H1 (cell line): Measurements from ENCODE around the gene TOB2. TPM values are rescaled to one million over a fixed set of nuclear protein-coding genes. Genes with fewer than 3 reads are reported as not detected.

ENCODE experiments used
- CTCF ChIA-PET: fragments of 300-600 bp; sonication (Branson Sonifier 250); formaldehyde crosslinking; loops from one replicate; lab custom pipeline; 2021; ENCODE audit not compliant: partially characterized antibody; lab: Charles Lee
- POLR2A ChIA-PET: fragments of 300-600 bp; sonication (Branson Sonifier 250); formaldehyde crosslinking; loops from one replicate; lab custom pipeline; 2021; ENCODE audit warnings: inconsistent platforms; ENCODE audit not compliant: partially characterized antibody; lab: Charles Lee
- DNase-seq, 2 experiments: peaks; one replicate each; pipeline versions ENCODE4 v3.0.0 to v3.0.0-alpha.2; 2010 to 2022; ENCODE audit warnings: low spot score in 2 of 2, low read depth in 1 of 2, mixed read lengths in 1 of 2
- FAIRE-seq: peaks from 2 replicates; lab custom pipeline; 2011; peaks lifted over from hg19 to GRCh38; lab: Jason Lieb, UNC
- H2AFZ ChIP-seq: 2 replicates; pipeline ENCODE4 v1.8.1; 2012; ENCODE audit warnings: low read length, inconsistent platforms
- H2AK5ac ChIP-seq: 2 replicates; pipeline ENCODE4 v1.6.1; 2013; ENCODE audit warnings: low read depth, low read length
- H2BK120ac ChIP-seq: replicated peaks from 2 replicates; pipeline ENCODE3; 2013; ENCODE audit warnings: low read depth, low read length, inconsistent platforms
- H2BK12ac ChIP-seq: 2 replicates; pipeline ENCODE4 v1.6.1; 2013; ENCODE audit warnings: low read depth, low read length
- H2BK15ac ChIP-seq: 2 replicates; pipeline ENCODE4 v1.6.1; 2013; ENCODE audit warnings: low read length
- H2BK20ac ChIP-seq: 2 replicates; pipeline ENCODE4 v1.6.1; 2013; ENCODE audit warnings: low read length
- H2BK5ac ChIP-seq: 2 replicates; pipeline ENCODE4 v1.6.1; 2013; ENCODE audit warnings: low read depth, low read length
- H3K14ac ChIP-seq: 2 replicates; pipeline ENCODE4 v1.6.1; 2013; ENCODE audit warnings: inconsistent platforms; ENCODE audit not compliant: insufficient read length
- H3K18ac ChIP-seq: 2 replicates; pipeline ENCODE4 v1.6.1; 2013; ENCODE audit warnings: low read length; ENCODE audit errors: extremely low read depth
- H3K23ac ChIP-seq: 2 replicates; pipeline ENCODE4 v1.6.1; 2013; ENCODE audit warnings: inconsistent platforms; ENCODE audit not compliant: insufficient read length
- H3K23me2 ChIP-seq: 2 replicates; pipeline ENCODE4 v1.6.1; 2013; ENCODE audit warnings: low read depth, low read length
- H3K27ac ChIP-seq: 2 replicates; pipeline ENCODE4 v1.6.1; 2011; ENCODE audit warnings: low read depth, low read length, inconsistent platforms
- H3K27me3 ChIP-seq, 4 experiments: replicated peaks in 1 of 4; 1 replicate in 1 of 4; 2 replicates in 3 of 4; pipeline versions ENCODE4 v1.6.1 to v1.8.1; 2011 to 2013; ENCODE audit warnings: low read length in 3 of 4, mild to moderate bottlenecking in 3 of 4, inconsistent platforms in 2 of 4, mixed read lengths in 2 of 4, moderate library complexity in 1 of 4; ENCODE audit not compliant: control insufficient read depth in 3 of 4, insufficient read depth in 3 of 4; ENCODE audit errors: extremely low read depth in 1 of 4
- H3K36me3 ChIP-seq, 4 experiments: 2 replicates each; pipeline versions ENCODE4 v1.6.1 to v1.8.1; 2011 to 2013; ENCODE audit warnings: mild to moderate bottlenecking in 4 of 4, low read length in 3 of 4, moderate library complexity in 2 of 4, control low read depth in 1 of 4, inconsistent platforms in 1 of 4; ENCODE audit not compliant: insufficient read depth in 4 of 4, control insufficient read depth in 2 of 4
- H3K4ac ChIP-seq: replicated peaks from 2 replicates; pipeline ENCODE3; 2013; ENCODE audit warnings: low read length, low read depth, mixed read lengths, inconsistent platforms; ENCODE audit not compliant: insufficient read length
- H3K4me1 ChIP-seq, 4 experiments: replicated peaks in 1 of 4; 1 replicate in 1 of 4; 2 replicates in 3 of 4; pipeline versions ENCODE4 v1.6.1 to v1.8.1; 2011 to 2013; ENCODE audit warnings: low read length in 3 of 4, inconsistent platforms in 2 of 4, mixed read lengths in 1 of 4; ENCODE audit not compliant: insufficient read depth in 4 of 4, control insufficient read depth in 3 of 4
- H3K4me2 ChIP-seq, 2 experiments: 2 replicates each; pipeline versions ENCODE4 v1.6.1 to v1.8.1; 2011 to 2013; ENCODE audit warnings: low read depth in 2 of 2, low read length in 2 of 2, control low read depth in 1 of 2, inconsistent platforms in 1 of 2, mild to moderate bottlenecking in 1 of 2; ENCODE audit not compliant: insufficient read depth in 1 of 2
- H3K4me3 ChIP-seq, 4 experiments: fragments of 200-600, 300-600 bp in 1 of 4; sonication (generic), shearing (Covaris generic), sonication (Bioruptor Twin) in 1 of 4; 2 replicates each; pipeline versions ENCODE4 v1.5.1 to v1.8.1; 2011 to 2016; ENCODE audit warnings: low read length in 4 of 4, low read depth in 3 of 4, control low read depth in 2 of 4, inconsistent platforms in 2 of 4, mild to moderate bottlenecking in 2 of 4, mixed read lengths in 1 of 4, moderate library complexity in 1 of 4; ENCODE audit not compliant: insufficient read depth in 2 of 4; ENCODE audit errors: extremely low read depth in 1 of 4
- H3K56ac ChIP-seq: replicated peaks from 2 replicates; pipeline ENCODE3; 2013; ENCODE audit warnings: low read depth, mild to moderate bottlenecking, mixed read lengths, low read length, inconsistent platforms; ENCODE audit not compliant: insufficient read length
- H3K79me1 ChIP-seq: 2 replicates; pipeline ENCODE4 v1.6.1; 2013; ENCODE audit warnings: low read depth, low read length, control low read depth
- H3K79me2 ChIP-seq, 2 experiments: 2 replicates each; pipeline versions ENCODE4 v1.6.1 to v1.8.1; 2012 to 2013; ENCODE audit warnings: low read length in 2 of 2, mild to moderate bottlenecking in 2 of 2, inconsistent platforms in 1 of 2; ENCODE audit not compliant: insufficient read depth in 2 of 2, control insufficient read depth in 1 of 2
- H3K9ac ChIP-seq, 4 experiments: replicated peaks in 1 of 4; 1 replicate in 1 of 4; 2 replicates in 3 of 4; pipeline versions ENCODE4 v1.6.1 to v1.8.1; 2011 to 2013; ENCODE audit warnings: low read depth in 3 of 4, low read length in 3 of 4, control low read depth in 2 of 4, mild to moderate bottlenecking in 2 of 4, moderate library complexity in 2 of 4, inconsistent platforms in 1 of 4; ENCODE audit errors: extremely low read depth in 1 of 4
- H3K9me3 ChIP-seq, 2 experiments: 2 replicates each; pipeline versions ENCODE4 v1.6.1 to v1.8.1; 2012 to 2013; ENCODE audit warnings: mild to moderate bottlenecking in 2 of 2, moderate library complexity in 2 of 2, control low read depth in 1 of 2, inconsistent platforms in 1 of 2, low read depth in 1 of 2, low read length in 1 of 2, mixed read lengths in 1 of 2; ENCODE audit not compliant: insufficient read depth in 2 of 2
- H4K20me1 ChIP-seq, 2 experiments: replicated peaks in 1 of 2; 2 replicates each; pipeline versions ENCODE3 to v1.8.1; 2011 to 2013; ENCODE audit warnings: inconsistent platforms in 2 of 2, low read length in 2 of 2, mild to moderate bottlenecking in 1 of 2; ENCODE audit not compliant: insufficient read depth in 2 of 2, control insufficient read depth in 1 of 2
- H4K5ac ChIP-seq: 2 replicates; pipeline ENCODE4 v1.6.1; 2013; ENCODE audit warnings: low read length, low read depth, mixed read lengths, inconsistent platforms; ENCODE audit not compliant: insufficient read length
- H4K8ac ChIP-seq: 2 replicates; pipeline ENCODE4 v1.8.0; 2013; ENCODE audit warnings: mild to moderate bottlenecking, moderate library complexity, low read length, inconsistent platforms; ENCODE audit not compliant: insufficient read depth; ENCODE audit errors: extremely low read depth
- H4K91ac ChIP-seq: replicated peaks from 2 replicates; pipeline ENCODE3; 2013; ENCODE audit warnings: low read length, mixed read lengths, inconsistent platforms; ENCODE audit not compliant: insufficient read length
- ASH2L ChIP-seq: fragments of 200-600, 300-600 bp; sonication (generic); IDR thresholded peaks from one replicate; pipeline ENCODE4 v1.7.1; 2017; ENCODE audit warnings: low read length
- EP300 ChIP-seq, 2 experiments: IDR thresholded peaks; 1 replicate in 1 of 2; 2 replicates in 1 of 2; pipeline ENCODE4 v1.6.1; 2011 to 2012; ENCODE audit warnings: low read depth in 2 of 2, low read length in 2 of 2, mild to moderate bottlenecking in 2 of 2, borderline replicate concordance in 1 of 2, inconsistent platforms in 1 of 2, moderate library complexity in 1 of 2
- JUN ChIP-seq: IDR thresholded peaks from 2 replicates; pipeline ENCODE4 v1.6.1; 2011; ENCODE audit warnings: low read depth, mild to moderate bottlenecking, improper control_type of control experiment, low read length
- MAX ChIP-seq: IDR thresholded peaks from 2 replicates; pipeline ENCODE4 v1.6.1; 2012; ENCODE audit warnings: inconsistent platforms
- PHF8 ChIP-seq: fragments of 200-600 bp; sonication (generic); conservative IDR thresholded peaks from 2 replicates; pipeline ENCODE4 v1.7.1; 2012; ENCODE audit warnings: low read depth, mild to moderate bottlenecking, inconsistent platforms, low read length, moderate library complexity
- POLR2A ChIP-seq, 2 experiments: IDR thresholded peaks; 1 replicate in 1 of 2; 2 replicates in 1 of 2; pipeline ENCODE4 v1.6.1; 2011; ENCODE audit warnings: low read depth in 2 of 2, low read length in 2 of 2, mild to moderate bottlenecking in 2 of 2; ENCODE audit errors: control extremely low read depth in 1 of 2
- POLR2AphosphoS5 ChIP-seq: IDR thresholded peaks from 2 replicates; pipeline ENCODE4 v1.6.1; 2011; ENCODE audit warnings: low read depth, low read length
- SAP30 ChIP-seq: fragments of 300-600 bp; sonication (generic); IDR thresholded peaks from 2 replicates; pipeline ENCODE4 v1.7.1; 2012; ENCODE audit warnings: low read length, moderate library complexity, mild to moderate bottlenecking, inconsistent platforms; ENCODE audit not compliant: insufficient read depth, insufficient replicate concordance
- SIN3A ChIP-seq, 2 experiments: IDR thresholded peaks in 1 of 2; conservative IDR thresholded peaks in 1 of 2; 2 replicates each; pipeline ENCODE4 v1.6.1; 2011 to 2012; ENCODE audit warnings: low read length in 2 of 2, improper control_type of control experiment in 1 of 2, low read depth in 1 of 2, mild to moderate bottlenecking in 1 of 2
- WGBS, 2 experiments: shearing (Covaris generic) in 1 of 2; methylation state at CpG; one replicate each; pipeline versions ENCODE4 v1.1.6 to v1.1.7; 2013 to 2015; ENCODE audit warnings: low lambda C conversion rate in 2 of 2, mixed read lengths in 2 of 2, inconsistent platforms in 1 of 2, low coverage in 1 of 2, missing lambda C conversion rate in 1 of 2; ENCODE audit not compliant: insufficient replicate concordance in 2 of 2, insufficient coverage in 1 of 2, insufficient read length in 1 of 2; ENCODE audit errors: extremely low coverage in 1 of 2, missing lambda C conversion rate in 1 of 2; 5-methylcytosine and 5-hydroxymethylcytosine counted together
- polyA plus RNA-seq, 7 experiments: library from polyadenylated mRNA; depleted of rRNA in 3 of 7; stranded (reverse) in 5 of 7; unstranded in 2 of 7; fragments of >200 nt in 5 of 7; fragments of 200-250 nt in 2 of 7; gene quantifications; 1 replicate in 5 of 7; 2 replicates in 1 of 7; 4 replicates in 1 of 7; pipeline versions ENCODE4 v1.2.1 to v1.2.3, GENCODE V29; 2011 to 2013; ENCODE audit warnings: missing spikeins in 2 of 7, mixed read lengths in 2 of 7
- total RNA-seq: library from RNA; stranded (reverse); fragmentation: NEBNext Ultra II Directional; extraction: Animal tissue kit (Norgen Biotek cat#: 25700); gene quantifications from 2 replicates; pipeline ENCODE4 v1.2.1, GENCODE V29; 2021

TOB2 gene
- total and polyA plus RNA-seq, 2 of the 8 experiments (the other 6 are each of a cell fraction or from before 2014, with no cell fraction given): 27.0 to 54.1 TPM

- Histone ChIP-seq H3K4ac (peak overlapping the region; percentile 6), H3K4me1 (peaks cover 0 to 7% (median 4%) of the 10 kb centered on the region in 4 experiments; a peak in 5 of 7 replicates), H4K20me1 (peaks cover 7 to 9% of the 10 kb centered on the region in 2 experiments), H4K91ac (no peak overlapping the region), H3K56ac (no peak overlapping the region), H3K14ac (peak overlapping the region; percentile 20), H3K4me3 (peak overlapping the region; percentile 67 to 100 (median 96)), H3K79me1 (peaks cover 6% of the 10 kb centered on the region; the same call in 1 of the 2 replicates), H2AK5ac (no peak overlapping the region), H4K8ac (no peak overlapping the region), H3K9me3 (no peaks in the 10 kb centered on the region), H3K79me2 (peaks cover 23 to 58% of the 10 kb centered on the region in 2 experiments), H3K27ac (peak overlapping the region; percentile 96), H3K27me3 (no peaks in the 10 kb centered on the region), H3K23ac (no peak overlapping the region), H3K36me3 (peaks cover 0 to 17% (median 5%) of the 10 kb centered on the region in 4 experiments; a peak in 5 of 8 replicates), H2BK12ac (peak overlapping the region; percentile 51; the same call in 1 of the 2 replicates), H3K9ac (peak overlapping the region; percentile 85 to 96 (median 94)), H2BK5ac (peak overlapping the region; percentile 94), H2BK120ac (no peak overlapping the region), H3K4me2 (peak overlapping the region; percentile 88 to 100), H2BK20ac (no peak overlapping the region), H2BK15ac (no peak overlapping the region), H3K18ac (peak overlapping the region; percentile 26; the same call in 1 of the 2 replicates), H2AFZ (no peak overlapping the region), H4K5ac (peak overlapping the region; percentile 45), H3K23me2 (peaks cover 29% of the 10 kb centered on the region)
- WGBS, 2 experiments: 2% methylated on average over 20 of the region's 22 CpGs; no CpG with 5 or more reads in 1 of the 2 experiments
- peak in 1 of 2 experiments; percentile 55 for DNase-seq
- ChIA-PET POLR2A (interaction anchor here (0.7 to 28.8 kb wide), 30 partner anchors 10 to 220 kb away, joined by 3 to 887 read pairs (median 12); partner anchors contain the start of genes ACO2, PHF5A, PMM1 and RANGAP1), CTCF (interaction anchor here (0.8 to 2.9 kb wide), 12 partner anchors 9 to 89 kb away, joined by 3 to 16 read pairs (median 7); partner anchors contain the start of genes ACO2 and PHF5A)
- no peak for FAIRE-seq
- TF ChIP-seq SAP30 (peak; percentile 30), POLR2A (IDR thresholded peaks at IDR 0.05; ENCODE audit: control extremely low read depth in 1 of 2, low read depth in 2 of 2, low read length in 2 of 2) (peak in 1 of 2 experiments; percentile 16; a peak in 1 of 3 replicates), PHF8 (0 out of 2 replicates have a peak, but pooled peaks have one; percentile 6), EP300 (IDR thresholded peaks at IDR 0.05; ENCODE audit: borderline replicate concordance in 1 of 2, low read depth in 2 of 2, low read length in 2 of 2) (no peak), ASH2L (peak; percentile 2), POLR2AphosphoS5 (no peak; the same call in 1 of the 2 replicates), MAX (no peak), SIN3A (conservative IDR thresholded peaks at IDR 0.05 in 1 of 2, IDR thresholded peaks at IDR 0.05 in 1 of 2; ENCODE audit: low read depth in 1 of 2, low read length in 2 of 2) (peak in 1 of 2 experiments; percentile 65; a peak in 2 of 4 replicates), JUN (no peak)
Measured at GRCh38 chr22:41445129-41446056, 1.2 kb downstream of the TOB2 start.
